A673 (cell line): Measurements from ENCODE around the gene MS4A4E.
"Not testable (repeated sequence)": the region's sequence is repeated elsewhere in the genome, so short reads cannot be mapped to it uniquely, and the experiment has no call there.

ENCODE experiments used
- EZH2 ChIP-seq: fragments of 200-600 bp; sonication (generic); IDR thresholded peaks from 2 replicates; pipeline ENCODE4 v1.6.1; 2017; ENCODE audit warnings: borderline replicate concordance, low read depth, mild to moderate bottlenecking, mixed read lengths, antibody characterized with exemption, low read length; ENCODE audit not compliant: poor library complexity, severe bottlenecking
- TF ChIP-seq, protein P1 (sequence below): fragments of 300-800, 200-600 bp; sonication (generic); conservative IDR thresholded peaks from 2 replicates; pipeline ENCODE4 v1.5.1; 2017; ENCODE audit warnings: low read depth, mild to moderate bottlenecking, antibody characterized with exemption, low read length, moderate library complexity, mixed read lengths

DNA sequence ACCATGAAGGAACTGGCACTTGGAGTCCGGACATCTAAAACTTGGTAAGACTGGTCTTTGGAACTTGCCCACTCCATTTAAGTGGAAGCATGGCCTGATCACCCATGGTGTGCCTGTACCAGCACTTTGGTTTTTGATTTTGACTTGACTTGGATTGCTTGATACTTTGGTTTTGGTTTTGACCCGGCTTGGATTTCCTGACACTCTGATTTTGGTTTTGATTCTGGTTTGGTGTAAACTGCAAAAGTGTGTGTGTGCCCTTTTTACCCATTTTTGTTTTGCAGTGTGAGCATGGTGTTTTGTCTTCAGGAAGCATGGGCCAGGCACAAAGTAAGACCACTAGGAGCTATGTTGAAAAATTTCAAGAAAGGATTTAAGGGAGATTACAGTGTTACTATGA is 56.8 kb downstream of the MS4A4E start:
- TF ChIP-seq, protein P1, sequence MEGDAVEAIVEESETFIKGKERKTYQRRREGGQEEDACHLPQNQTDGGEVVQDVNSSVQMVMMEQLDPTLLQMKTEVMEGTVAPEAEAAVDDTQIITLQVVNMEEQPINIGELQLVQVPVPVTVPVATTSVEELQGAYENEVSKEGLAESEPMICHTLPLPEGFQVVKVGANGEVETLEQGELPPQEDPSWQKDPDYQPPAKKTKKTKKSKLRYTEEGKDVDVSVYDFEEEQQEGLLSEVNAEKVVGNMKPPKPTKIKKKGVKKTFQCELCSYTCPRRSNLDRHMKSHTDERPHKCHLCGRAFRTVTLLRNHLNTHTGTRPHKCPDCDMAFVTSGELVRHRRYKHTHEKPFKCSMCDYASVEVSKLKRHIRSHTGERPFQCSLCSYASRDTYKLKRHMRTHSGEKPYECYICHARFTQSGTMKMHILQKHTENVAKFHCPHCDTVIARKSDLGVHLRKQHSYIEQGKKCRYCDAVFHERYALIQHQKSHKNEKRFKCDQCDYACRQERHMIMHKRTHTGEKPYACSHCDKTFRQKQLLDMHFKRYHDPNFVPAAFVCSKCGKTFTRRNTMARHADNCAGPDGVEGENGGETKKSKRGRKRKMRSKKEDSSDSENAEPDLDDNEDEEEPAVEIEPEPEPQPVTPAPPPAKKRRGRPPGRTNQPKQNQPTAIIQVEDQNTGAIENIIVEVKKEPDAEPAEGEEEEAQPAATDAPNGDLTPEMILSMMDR: not testable (repeated sequence)
- not testable (repeated sequence) for TF ChIP-seq EZH2
